PC-9 (cell line): ENCODE measurements around the gene NR6A1. TPM values are rescaled to one million over a fixed set of nuclear protein-coding genes. Genes with fewer than 3 reads are reported as not detected.
A peak's percentile ranks its signal among the peaks of the same experiment; 100 is the strongest.

ENCODE experiments used
- BruUV-seq: library from RNA; stranded (reverse); fragments of 400-500 nt; replicated peaks from 2 replicates; lab custom pipeline; 2021; lab: Mats Ljungman, UMichigan
- CTCF ChIA-PET: fragments of 300-600 bp; sonication (Branson Sonifier 250); formaldehyde crosslinking; loops from one replicate; lab custom pipeline; 2022; ENCODE audit warnings: antibody characterized with exemption; lab: Charles Lee
- POLR2A ChIA-PET: fragments of 300-600 bp; sonication (Branson Sonifier 250); formaldehyde crosslinking; loops from one replicate; lab custom pipeline; 2022; ENCODE audit warnings: antibody characterized with exemption; ENCODE audit not compliant: unreplicated experiment; lab: Charles Lee
- DNase-seq, 2 experiments: peaks; one replicate each; pipeline versions ENCODE4 v3.0.0 to v3.0.0-alpha.2; 2015 to 2022; ENCODE audit warnings: mixed read lengths in 1 of 2
- H2AFZ ChIP-seq: fragments of 200-600 bp; sonication (generic); 2 replicates; pipeline ENCODE4 v1.8.1; 2017; ENCODE audit warnings: antibody characterized with exemption
- H3F3A ChIP-seq: fragments of 200-600 bp; sonication (generic); 2 replicates; pipeline ENCODE4 v1.8.1; 2017; ENCODE audit warnings: antibody characterized with exemption, mild to moderate bottlenecking, low read depth; ENCODE audit not compliant: insufficient read depth
- H3K27ac ChIP-seq: fragments of 200-600 bp; sonication (generic); 2 replicates; pipeline ENCODE4 v1.6.1; 2016; ENCODE audit warnings: mixed run types
- H3K27me3 ChIP-seq: fragments of 200-600 bp; sonication (generic); 2 replicates; pipeline ENCODE4 v1.6.1; 2016; ENCODE audit warnings: low read depth, mixed run types; ENCODE audit not compliant: insufficient read depth
- H3K36me3 ChIP-seq: fragments of 200-600 bp; sonication (generic); 2 replicates; pipeline ENCODE4 v1.6.1; 2016; ENCODE audit warnings: low read depth, mixed run types
- H3K4me1 ChIP-seq: fragments of 200-600 bp; sonication (generic); replicated peaks from 2 replicates; pipeline ENCODE4 v1.6.1; 2016; ENCODE audit warnings: mixed run types; ENCODE audit not compliant: insufficient read depth
- H3K4me2 ChIP-seq: fragments of 200-600 bp; sonication (generic); 2 replicates; pipeline ENCODE4 v1.6.1; 2017; ENCODE audit warnings: mixed run types
- H3K4me3 ChIP-seq: fragments of 200-600 bp; sonication (generic); 2 replicates; pipeline ENCODE4 v1.6.1; 2016; ENCODE audit warnings: mixed run types
- H3K79me2 ChIP-seq: fragments of 200-600 bp; sonication (generic); 2 replicates; pipeline ENCODE4 v1.6.1; 2017; ENCODE audit warnings: low read depth, mixed run types
- H3K9me2 ChIP-seq: fragments of 200-600 bp; sonication (generic); 2 replicates; pipeline ENCODE4 v1.8.1; 2017; ENCODE audit warnings: mild to moderate bottlenecking; ENCODE audit not compliant: insufficient read depth
- H3K9me3 ChIP-seq: fragments of 200-600 bp; sonication (generic); 2 replicates; pipeline ENCODE4 v1.8.1; 2016; ENCODE audit warnings: low read depth; ENCODE audit not compliant: insufficient read depth
- H4K20me1 ChIP-seq: fragments of 200-600 bp; sonication (generic); 2 replicates; pipeline ENCODE4 v1.8.1; 2017; ENCODE audit not compliant: insufficient read depth
- EZH2 ChIP-seq: fragments of 200-600 bp; sonication (generic); IDR thresholded peaks from 2 replicates; pipeline ENCODE4 v1.8.0; 2017; ENCODE audit warnings: antibody characterized with exemption, low read depth
- intact Hi-C: fragments of 100-400 bp; cut with micrococcal nuclease; formaldehyde crosslinking; loops from one replicate; pipeline ENCODE4 v1.10.0; 2022; ENCODE audit not compliant: unreplicated experiment
- total RNA-seq: library from RNA; stranded (reverse); gene quantifications from 2 replicates; pipeline ENCODE4 v1.2.3, GENCODE V29; 2021
- TF ChIP-seq, protein P1 (sequence below): fragments of 200-600 bp; sonication (generic); conservative IDR thresholded peaks from 2 replicates; pipeline ENCODE4 v1.6.1; 2017; ENCODE audit warnings: mixed run types, antibody characterized with exemption, mild to moderate bottlenecking, moderate library complexity

NR6A1 gene
- total RNA-seq, 1 experiment from 2014 or later = 13.0 TPM

DNA sequence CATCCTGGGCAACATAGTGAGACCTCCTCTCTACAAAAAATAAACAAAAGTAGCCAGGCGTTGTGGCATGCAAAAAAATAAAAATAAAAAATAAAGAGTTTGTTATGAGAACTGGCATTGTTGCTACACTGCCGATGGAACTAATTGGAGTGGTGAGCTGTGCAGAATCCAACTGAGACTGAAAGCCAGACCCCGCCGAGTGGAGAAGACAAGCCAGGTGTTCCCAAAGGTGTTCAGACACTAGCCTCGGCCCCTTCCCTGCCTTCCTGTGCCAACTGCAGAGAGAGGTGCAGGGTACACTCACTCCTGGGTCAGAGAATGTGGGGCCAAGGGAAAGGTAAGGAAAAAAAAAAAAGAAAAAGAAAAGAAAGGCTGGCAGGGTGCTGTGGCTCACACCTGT is 44.5 kb upstream of the NR6A1 start:
- Histone ChIP-seq H3K9me2 (no peaks in the 10 kb centered on the region), H3K36me3 (no peaks in the 10 kb centered on the region), H3K4me3 (no peak overlapping the region), H3K79me2 (no peaks in the 10 kb centered on the region), H4K20me1 (no peaks in the 10 kb centered on the region), H3K27ac (no peak overlapping the region), H3K27me3 (no peaks in the 10 kb centered on the region), H3K4me1 (peaks cover 62% of the 10 kb centered on the region), H2AFZ (no peak overlapping the region), H3K4me2 (no peak overlapping the region), H3F3A (peaks cover 57% of the 10 kb centered on the region), H3K9me3 (no peaks in the 10 kb centered on the region)
- CTCF ChIA-PET = no interaction called here
- no TSS peak for BruUV-seq
- DNase-seq = no peak
- intact Hi-C loops = no loop called here
- TF ChIP-seq, protein P1, sequence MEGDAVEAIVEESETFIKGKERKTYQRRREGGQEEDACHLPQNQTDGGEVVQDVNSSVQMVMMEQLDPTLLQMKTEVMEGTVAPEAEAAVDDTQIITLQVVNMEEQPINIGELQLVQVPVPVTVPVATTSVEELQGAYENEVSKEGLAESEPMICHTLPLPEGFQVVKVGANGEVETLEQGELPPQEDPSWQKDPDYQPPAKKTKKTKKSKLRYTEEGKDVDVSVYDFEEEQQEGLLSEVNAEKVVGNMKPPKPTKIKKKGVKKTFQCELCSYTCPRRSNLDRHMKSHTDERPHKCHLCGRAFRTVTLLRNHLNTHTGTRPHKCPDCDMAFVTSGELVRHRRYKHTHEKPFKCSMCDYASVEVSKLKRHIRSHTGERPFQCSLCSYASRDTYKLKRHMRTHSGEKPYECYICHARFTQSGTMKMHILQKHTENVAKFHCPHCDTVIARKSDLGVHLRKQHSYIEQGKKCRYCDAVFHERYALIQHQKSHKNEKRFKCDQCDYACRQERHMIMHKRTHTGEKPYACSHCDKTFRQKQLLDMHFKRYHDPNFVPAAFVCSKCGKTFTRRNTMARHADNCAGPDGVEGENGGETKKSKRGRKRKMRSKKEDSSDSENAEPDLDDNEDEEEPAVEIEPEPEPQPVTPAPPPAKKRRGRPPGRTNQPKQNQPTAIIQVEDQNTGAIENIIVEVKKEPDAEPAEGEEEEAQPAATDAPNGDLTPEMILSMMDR = no peak
- no peak for TF ChIP-seq EZH2
- POLR2A ChIA-PET = no interaction called here

DNA sequence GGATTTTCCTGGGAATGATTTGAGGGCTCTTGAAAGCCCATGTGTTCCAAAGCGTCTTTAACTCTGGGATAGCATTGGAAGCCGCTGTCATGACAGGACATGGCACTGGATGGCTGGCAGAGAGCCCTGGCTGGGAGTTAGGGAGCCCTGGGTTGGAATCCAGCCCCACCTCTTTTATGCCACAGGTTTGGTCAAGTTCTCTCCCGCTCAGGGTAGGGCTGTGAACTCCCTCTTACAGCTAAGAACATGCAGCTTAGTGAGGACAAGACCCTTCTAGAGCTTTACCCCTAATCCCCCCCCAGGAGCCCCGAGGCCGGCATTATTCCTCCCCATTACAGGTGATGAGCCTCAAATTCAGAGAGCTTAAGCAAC is 43.0 kb upstream of the NR6A1 start:
- no peak overlapping the region for H2AFZ ChIP-seq

GRCh38 chr9:124813501-124814163 is 42.5 kb upstream of the NR6A1 start:
- no peaks in the 10 kb centered on the region for H3K27me3 ChIP-seq
- BruUV-seq = no TSS peak
- no peak for DNase-seq
- no peaks in the 10 kb centered on the region for H3K36me3 ChIP-seq
- no peaks in the 10 kb centered on the region for H3K9me2 ChIP-seq
- peak overlapping the region; percentile 97; the same call in 1 of the 2 replicates for H3K4me2 ChIP-seq
- TF ChIP-seq, protein P1 = no peak
- TF ChIP-seq EZH2 = no peak
- peaks cover 54% of the 10 kb centered on the region for H3K4me1 ChIP-seq
- intact Hi-C loops = no loop called here
- H3K4me3 ChIP-seq = no peak overlapping the region
- peak overlapping the region; percentile 94 for H3K27ac ChIP-seq
- ChIA-PET POLR2A (interaction anchor here (0.6 to 0.7 kb wide), 2 partner anchors 21 to 154 kb away, joined by 3 to 5 read pairs; no protein-coding TSS in a partner anchor), CTCF (interaction anchor here (1.4 to 1.6 kb wide), 3 partner anchors 26 to 39 kb away, joined by 5 to 11 read pairs (median 5); partner anchors contain the start of gene WDR38)
- peaks cover 39% of the 10 kb centered on the region for H3F3A ChIP-seq
- no peaks in the 10 kb centered on the region for H3K79me2 ChIP-seq
- no peak overlapping the region for H2AFZ ChIP-seq
- no peaks in the 10 kb centered on the region for H4K20me1 ChIP-seq
- H3K9me3 ChIP-seq = no peaks in the 10 kb centered on the region

More for the DNA sequence above, 43.0 kb upstream of the NR6A1 start:
- BruUV-seq = no TSS peak
- Histone ChIP-seq H4K20me1 (no peaks in the 10 kb centered on the region), H3K9me2 (no peaks in the 10 kb centered on the region), H3K36me3 (no peaks in the 10 kb centered on the region), H3K27ac (no peak overlapping the region), H3K4me1 (peaks cover 59% of the 10 kb centered on the region), H3K79me2 (no peaks in the 10 kb centered on the region), H3K9me3 (no peaks in the 10 kb centered on the region), H3K4me3 (no peak overlapping the region), H3K4me2 (peak overlapping the region; percentile 97; the same call in 1 of the 2 replicates), H3F3A (peaks cover 44% of the 10 kb centered on the region), H3K27me3 (no peaks in the 10 kb centered on the region)
- POLR2A ChIA-PET = interaction anchor here (0.6 to 0.7 kb wide), 2 partner anchors 155 to 397 kb away, joined by 5 read pairs; no protein-coding TSS in a partner anchor
- no peak for TF ChIP-seq EZH2
- TF ChIP-seq, protein P1 = no peak
- CTCF ChIA-PET = interaction anchor here (1.4 to 1.6 kb wide), 3 partner anchors 26 to 39 kb away, joined by 5 to 11 read pairs (median 5); partner anchors contain the start of gene WDR38
- no peak for DNase-seq
- intact Hi-C loops = no loop called here
